ENCODE data around the gene KRTAP1-3.

GRCh38 chr17:40993084-40993483, 41.6 kb downstream of the KRTAP1-3 start:
- TF ChIP-seq CTCF (conservative IDR thresholded peaks at IDR 0.05; ENCODE audit: low read length) (no peak), EZH2phosphoT487 (IDR thresholded peaks at IDR 0.05; ENCODE audit: borderline replicate concordance, low read depth, low read length) (no peak)

Measured in OCI-LY7 (cell line).